DND-41 (cell line): ENCODE data around the gene SLC24A4.

Source experiments
- ATAC-seq: fragments of 200-7000 bp; cut with Tn5 transposase; 3 replicates; pipeline ENCODE4 v1.9.1; 2021; ENCODE audit warnings: low read depth; ENCODE audit not compliant: insufficient read depth
- DNase-seq: peaks from one replicate; pipeline ENCODE4 v3.0.0-alpha.2; 2020
- H2AFZ ChIP-seq: 2 replicates; pipeline ENCODE4 v1.6.0; 2012; ENCODE audit warnings: low read depth, low read length
- H3K27ac ChIP-seq: 2 replicates; pipeline ENCODE4 v1.5.1; 2012; ENCODE audit warnings: low read length, inconsistent platforms
- H3K27me3 ChIP-seq: fragments of 200-600 bp; sonication (generic); 2 replicates; pipeline ENCODE4 v1.6.0; 2012; ENCODE audit warnings: low read length, mild to moderate bottlenecking, inconsistent platforms; ENCODE audit not compliant: insufficient read depth, poor library complexity
- H3K36me3 ChIP-seq: 2 replicates; pipeline ENCODE4 v1.5.1; 2012; ENCODE audit warnings: low read length, inconsistent platforms; ENCODE audit not compliant: insufficient read depth
- H3K4me1 ChIP-seq: 2 replicates; pipeline ENCODE4 v1.5.1; 2012; ENCODE audit warnings: mild to moderate bottlenecking, low read length; ENCODE audit not compliant: insufficient read depth
- H3K4me2 ChIP-seq: 2 replicates; pipeline ENCODE4 v1.6.0; 2012; ENCODE audit warnings: mild to moderate bottlenecking, moderate library complexity, low read length, inconsistent platforms; ENCODE audit not compliant: insufficient read depth
- H3K4me3 ChIP-seq, 2 experiments: fragments of 200-600 bp in 1 of 2; shearing (Covaris generic) in 1 of 2; 2 replicates each; pipeline ENCODE4 v1.5.1; 2012 to 2016; ENCODE audit warnings: inconsistent platforms in 2 of 2, low read length in 2 of 2, mild to moderate bottlenecking in 2 of 2, low read depth in 1 of 2, moderate library complexity in 1 of 2
- H3K79me2 ChIP-seq: 2 replicates; pipeline ENCODE4 v1.6.0; 2012; ENCODE audit warnings: low read length, inconsistent platforms; ENCODE audit not compliant: insufficient read depth
- H3K9ac ChIP-seq: 2 replicates; pipeline ENCODE4 v1.6.0; 2012; ENCODE audit warnings: low read depth, mild to moderate bottlenecking, inconsistent platforms, low read length, moderate library complexity
- H3K9me3 ChIP-seq: 2 replicates; pipeline ENCODE4 v1.5.1; 2012; ENCODE audit warnings: low read length, moderate library complexity, mild to moderate bottlenecking, inconsistent platforms; ENCODE audit not compliant: insufficient read depth, severe bottlenecking
- H4K20me1 ChIP-seq: 2 replicates; pipeline ENCODE4 v1.6.0; 2012; ENCODE audit warnings: low read length; ENCODE audit not compliant: insufficient read depth
- EZH2 ChIP-seq: IDR thresholded peaks from 3 replicates; pipeline ENCODE4 v1.6.1; 2012; ENCODE audit warnings: borderline replicate concordance, low read depth, mild to moderate bottlenecking, moderate library complexity, low read length, inconsistent platforms; ENCODE audit not compliant: severe bottlenecking
- TF ChIP-seq, protein P1 (sequence below): IDR thresholded peaks from 2 replicates; pipeline ENCODE4 v1.5.1; 2012; ENCODE audit warnings: borderline replicate concordance, low read length, moderate library complexity, mild to moderate bottlenecking; ENCODE audit not compliant: poor library complexity, severe bottlenecking; ENCODE audit errors: extremely low read depth

SLC24A4 gene

DNA sequence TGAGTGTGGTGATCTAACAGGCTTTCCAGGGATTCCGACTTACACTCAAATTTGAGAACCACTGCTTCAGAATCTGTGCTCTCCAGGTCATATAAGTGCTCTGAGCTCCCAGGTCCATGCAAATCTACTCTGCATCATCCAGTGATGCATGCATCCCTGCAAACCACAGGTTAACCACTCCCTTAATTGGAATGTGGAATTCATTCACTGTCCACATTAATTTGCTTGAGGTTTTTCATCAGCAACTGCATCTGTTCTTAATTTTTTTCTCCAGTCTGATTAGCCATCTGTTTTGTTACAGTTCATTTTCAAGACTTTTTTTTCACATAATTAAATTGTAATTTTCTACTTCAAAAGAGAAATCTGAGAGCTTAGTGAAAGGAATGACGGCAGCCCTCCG, 147.2 kb downstream of the SLC24A4 start:
- peaks cover 2% of the 10 kb centered on the region for H3K27me3 ChIP-seq
- H3K36me3 ChIP-seq = no peaks in the 10 kb centered on the region
- H4K20me1 ChIP-seq = no peaks in the 10 kb centered on the region
- no peak overlapping the region for H3K27ac ChIP-seq
- no peak for DNase-seq
- ATAC-seq = no peak
- TF ChIP-seq, protein P1, sequence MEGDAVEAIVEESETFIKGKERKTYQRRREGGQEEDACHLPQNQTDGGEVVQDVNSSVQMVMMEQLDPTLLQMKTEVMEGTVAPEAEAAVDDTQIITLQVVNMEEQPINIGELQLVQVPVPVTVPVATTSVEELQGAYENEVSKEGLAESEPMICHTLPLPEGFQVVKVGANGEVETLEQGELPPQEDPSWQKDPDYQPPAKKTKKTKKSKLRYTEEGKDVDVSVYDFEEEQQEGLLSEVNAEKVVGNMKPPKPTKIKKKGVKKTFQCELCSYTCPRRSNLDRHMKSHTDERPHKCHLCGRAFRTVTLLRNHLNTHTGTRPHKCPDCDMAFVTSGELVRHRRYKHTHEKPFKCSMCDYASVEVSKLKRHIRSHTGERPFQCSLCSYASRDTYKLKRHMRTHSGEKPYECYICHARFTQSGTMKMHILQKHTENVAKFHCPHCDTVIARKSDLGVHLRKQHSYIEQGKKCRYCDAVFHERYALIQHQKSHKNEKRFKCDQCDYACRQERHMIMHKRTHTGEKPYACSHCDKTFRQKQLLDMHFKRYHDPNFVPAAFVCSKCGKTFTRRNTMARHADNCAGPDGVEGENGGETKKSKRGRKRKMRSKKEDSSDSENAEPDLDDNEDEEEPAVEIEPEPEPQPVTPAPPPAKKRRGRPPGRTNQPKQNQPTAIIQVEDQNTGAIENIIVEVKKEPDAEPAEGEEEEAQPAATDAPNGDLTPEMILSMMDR = no peak
- H3K4me2 ChIP-seq = no peak overlapping the region
- H3K79me2 ChIP-seq = no peaks in the 10 kb centered on the region
- H3K4me3 ChIP-seq = no peak overlapping the region
- H3K9me3 ChIP-seq = no peaks in the 10 kb centered on the region
- H2AFZ ChIP-seq = no peak overlapping the region
- no peak overlapping the region for H3K9ac ChIP-seq
- no peaks in the 10 kb centered on the region for H3K4me1 ChIP-seq

DNA sequence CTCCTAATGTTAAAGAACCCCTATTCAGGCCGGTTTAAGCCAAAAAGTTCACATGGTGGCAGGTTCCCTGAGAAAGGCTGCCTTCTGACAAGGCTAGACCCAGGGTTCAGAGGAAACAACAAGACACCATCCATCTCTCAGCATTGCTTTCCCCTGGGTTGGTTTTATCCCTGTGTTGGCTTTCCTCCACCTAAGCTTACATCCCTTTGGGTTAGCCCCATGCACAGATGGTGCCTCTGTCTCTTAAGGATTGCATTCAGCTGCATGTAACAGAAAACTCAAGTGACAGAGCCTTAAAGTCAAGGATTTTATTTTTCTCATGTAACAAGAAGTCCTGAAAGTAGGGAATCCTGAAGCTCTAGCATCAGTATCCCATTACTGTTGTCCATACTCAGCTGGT, 147.8 kb downstream of the SLC24A4 start:
- H3K9me3 ChIP-seq = no peaks in the 10 kb centered on the region
- H3K4me2 ChIP-seq = no peak overlapping the region
- H3K4me1 ChIP-seq = no peaks in the 10 kb centered on the region
- no peaks in the 10 kb centered on the region for H3K79me2 ChIP-seq
- H3K4me3 ChIP-seq = no peak overlapping the region
- H3K9ac ChIP-seq = no peak overlapping the region
- peaks cover 2% of the 10 kb centered on the region for H3K27me3 ChIP-seq
- H2AFZ ChIP-seq = no peak overlapping the region
- TF ChIP-seq, protein P1 = no peak
- no peak for TF ChIP-seq EZH2
- H3K27ac ChIP-seq = no peak overlapping the region
- DNase-seq (no peak), ATAC-seq (no peak)
- H3K36me3 ChIP-seq = no peaks in the 10 kb centered on the region
- H4K20me1 ChIP-seq = no peaks in the 10 kb centered on the region

DNA sequence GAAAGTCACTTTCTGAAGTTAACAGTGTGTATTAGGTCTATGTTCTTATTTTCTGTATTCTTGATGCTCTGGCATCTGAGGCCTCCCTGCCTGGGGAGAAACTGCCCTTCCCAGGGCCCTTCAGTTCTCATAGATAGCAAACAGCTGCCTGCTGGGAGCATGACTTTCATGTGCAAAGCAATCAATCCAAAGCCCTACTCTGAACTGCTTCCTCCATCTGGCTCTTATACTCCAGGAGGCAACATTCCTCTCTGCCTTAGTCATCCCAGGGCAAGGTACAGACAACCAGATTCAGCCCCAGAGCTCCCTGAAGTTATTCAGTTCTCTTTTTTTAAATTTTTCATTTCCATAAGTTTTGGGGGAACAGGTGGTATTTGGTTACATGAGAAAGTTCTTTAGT, 149.0 kb downstream of the SLC24A4 start:
- Histone ChIP-seq H3K79me2 (no peaks in the 10 kb centered on the region), H3K27me3 (peaks cover 2% of the 10 kb centered on the region), H3K4me3 (no peak overlapping the region), H3K27ac (no peak overlapping the region), H3K9ac (no peak overlapping the region), H3K4me1 (no peaks in the 10 kb centered on the region), H4K20me1 (no peaks in the 10 kb centered on the region), H3K36me3 (no peaks in the 10 kb centered on the region), H2AFZ (no peak overlapping the region), H3K4me2 (no peak overlapping the region), H3K9me3 (no peaks in the 10 kb centered on the region)
- ATAC-seq = no peak
- no peak for TF ChIP-seq EZH2
- TF ChIP-seq, protein P1 = no peak
- DNase-seq = no peak

DNA sequence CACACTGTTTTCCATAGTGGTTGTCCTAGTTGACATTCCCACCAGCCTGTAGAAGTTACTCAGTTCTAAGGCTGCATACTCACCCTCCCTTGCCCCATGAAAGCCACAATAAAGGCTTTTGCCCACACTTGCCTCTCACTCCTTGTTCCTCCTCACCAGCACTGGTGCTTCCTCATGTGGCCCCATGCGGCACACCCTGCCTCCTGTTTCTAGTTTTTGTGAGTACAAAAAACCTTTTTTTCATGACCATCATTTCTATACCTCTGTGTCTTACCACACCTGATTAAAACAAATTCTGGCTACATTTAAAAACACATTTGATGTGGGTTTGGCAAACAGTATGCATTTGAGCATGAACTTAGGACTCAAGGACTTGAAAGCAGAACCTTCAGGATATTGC, 149.9 kb downstream of the SLC24A4 start:
- DNase-seq (no peak), ATAC-seq (no peak)
- Histone ChIP-seq H3K27me3 (peaks cover 2% of the 10 kb centered on the region), H2AFZ (no peak overlapping the region), H4K20me1 (no peaks in the 10 kb centered on the region), H3K9me3 (no peaks in the 10 kb centered on the region), H3K4me2 (no peak overlapping the region), H3K79me2 (no peaks in the 10 kb centered on the region), H3K27ac (no peak overlapping the region), H3K4me1 (no peaks in the 10 kb centered on the region), H3K9ac (no peak overlapping the region), H3K4me3 (no peak overlapping the region), H3K36me3 (no peaks in the 10 kb centered on the region)
- TF ChIP-seq EZH2 = no peak
- TF ChIP-seq, protein P1 = no peak
